GM10266 (cell line): ENCODE data around the gene CDK2AP2.
A peak's percentile ranks its signal among the peaks of the same experiment; 100 is the strongest.
"Not testable (repeated sequence)": the region's sequence is repeated elsewhere in the genome, so short reads cannot be mapped to it uniquely, and the experiment has no call there.

Experiments used
- DNase-seq: peaks from one replicate; pipeline ENCODE4 v3.0.0; 2012; ENCODE audit errors: extremely low spot score
- TF ChIP-seq, protein P1 (sequence below): IDR thresholded peaks from 2 replicates; pipeline ENCODE4 v1.5.1; 2012; ENCODE audit warnings: mild to moderate bottlenecking, low read depth; ENCODE audit not compliant: control insufficient read depth, insufficient read depth; ENCODE audit errors: missing control alignments

The CDK2AP2 gene

DNA sequence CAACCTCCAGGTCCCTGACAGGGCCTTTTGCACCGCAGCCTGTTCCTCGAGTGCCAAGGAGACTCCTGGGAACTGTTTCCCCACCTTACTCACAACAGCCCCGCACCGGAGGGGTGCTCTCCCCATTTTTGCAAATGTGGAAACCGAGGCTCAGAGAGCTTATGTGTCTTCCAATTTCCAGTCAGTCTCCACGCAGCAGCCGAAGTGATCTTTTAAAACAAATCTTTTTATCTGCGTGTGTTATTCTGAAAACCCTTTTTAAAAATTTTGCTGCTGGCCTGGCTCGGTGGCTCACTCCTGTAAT, 38.5 kb downstream of the CDK2AP2 start:
- TF ChIP-seq, protein P1, sequence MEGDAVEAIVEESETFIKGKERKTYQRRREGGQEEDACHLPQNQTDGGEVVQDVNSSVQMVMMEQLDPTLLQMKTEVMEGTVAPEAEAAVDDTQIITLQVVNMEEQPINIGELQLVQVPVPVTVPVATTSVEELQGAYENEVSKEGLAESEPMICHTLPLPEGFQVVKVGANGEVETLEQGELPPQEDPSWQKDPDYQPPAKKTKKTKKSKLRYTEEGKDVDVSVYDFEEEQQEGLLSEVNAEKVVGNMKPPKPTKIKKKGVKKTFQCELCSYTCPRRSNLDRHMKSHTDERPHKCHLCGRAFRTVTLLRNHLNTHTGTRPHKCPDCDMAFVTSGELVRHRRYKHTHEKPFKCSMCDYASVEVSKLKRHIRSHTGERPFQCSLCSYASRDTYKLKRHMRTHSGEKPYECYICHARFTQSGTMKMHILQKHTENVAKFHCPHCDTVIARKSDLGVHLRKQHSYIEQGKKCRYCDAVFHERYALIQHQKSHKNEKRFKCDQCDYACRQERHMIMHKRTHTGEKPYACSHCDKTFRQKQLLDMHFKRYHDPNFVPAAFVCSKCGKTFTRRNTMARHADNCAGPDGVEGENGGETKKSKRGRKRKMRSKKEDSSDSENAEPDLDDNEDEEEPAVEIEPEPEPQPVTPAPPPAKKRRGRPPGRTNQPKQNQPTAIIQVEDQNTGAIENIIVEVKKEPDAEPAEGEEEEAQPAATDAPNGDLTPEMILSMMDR: no peak
- no peak for DNase-seq

DNA sequence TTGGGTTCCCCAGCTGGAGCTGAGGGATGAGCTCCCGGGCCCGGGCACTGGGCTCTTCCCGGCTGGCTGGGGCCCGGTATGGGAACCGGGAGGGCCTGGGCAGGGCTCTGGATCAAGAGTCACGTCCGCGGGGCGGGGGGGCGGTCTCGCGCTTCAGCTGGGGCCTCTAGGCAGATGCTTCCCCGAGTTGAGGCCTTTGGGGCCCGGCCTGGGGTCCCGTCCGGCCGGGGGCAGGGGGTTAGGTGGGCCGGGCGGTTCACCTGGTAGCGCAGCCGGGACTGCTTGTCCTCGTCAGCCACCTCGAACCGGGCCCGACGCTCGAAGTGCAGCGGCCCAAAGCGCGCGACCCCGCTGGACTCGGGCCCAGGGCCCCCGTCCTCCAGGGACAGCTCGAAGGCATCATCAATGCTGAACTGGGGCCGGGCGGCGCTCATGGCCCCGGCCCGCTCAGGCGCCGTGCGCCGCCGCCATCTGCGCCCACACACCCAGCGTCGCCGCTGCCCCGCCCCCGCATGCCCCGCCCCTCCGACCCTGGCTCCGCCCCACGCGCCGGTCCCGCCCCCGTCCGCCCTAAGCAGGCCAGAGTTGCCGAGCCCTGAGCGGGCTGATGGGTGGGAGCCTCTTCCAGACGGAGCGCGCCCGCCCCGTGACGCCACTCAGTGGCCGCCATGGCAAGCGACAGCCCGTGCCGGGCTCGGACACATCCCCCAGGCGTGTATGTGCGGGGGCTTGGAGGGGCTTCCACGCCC, 39.0 kb downstream of the CDK2AP2 start, which contains the start of gene TMEM134:
TMEM134 (minus strand) TSS at position 493 of the 749 bp plus-strand sequence; CDS start at position 434, 59 bp downstream.
- TF ChIP-seq, protein P1: peak; percentile 75
- peak; percentile 98 for DNase-seq

DNA sequence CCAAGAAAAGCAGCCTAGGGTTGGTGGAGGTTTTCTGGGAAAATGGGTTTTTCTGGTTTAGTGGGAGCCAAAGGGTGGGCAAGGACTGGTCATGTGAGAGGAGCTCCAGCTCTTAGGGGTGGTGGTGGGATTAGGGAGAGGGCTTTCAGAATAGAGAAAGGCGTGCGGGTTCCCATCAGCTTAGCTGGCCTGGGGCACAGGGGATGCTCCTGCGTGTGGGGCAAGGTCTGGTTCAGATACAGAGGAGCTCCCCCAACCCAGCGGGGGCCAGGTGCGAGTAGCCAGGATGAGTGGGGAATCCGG, 39.6 kb downstream of the CDK2AP2 start:
- no peak for DNase-seq
- TF ChIP-seq, protein P1: no peak

DNA sequence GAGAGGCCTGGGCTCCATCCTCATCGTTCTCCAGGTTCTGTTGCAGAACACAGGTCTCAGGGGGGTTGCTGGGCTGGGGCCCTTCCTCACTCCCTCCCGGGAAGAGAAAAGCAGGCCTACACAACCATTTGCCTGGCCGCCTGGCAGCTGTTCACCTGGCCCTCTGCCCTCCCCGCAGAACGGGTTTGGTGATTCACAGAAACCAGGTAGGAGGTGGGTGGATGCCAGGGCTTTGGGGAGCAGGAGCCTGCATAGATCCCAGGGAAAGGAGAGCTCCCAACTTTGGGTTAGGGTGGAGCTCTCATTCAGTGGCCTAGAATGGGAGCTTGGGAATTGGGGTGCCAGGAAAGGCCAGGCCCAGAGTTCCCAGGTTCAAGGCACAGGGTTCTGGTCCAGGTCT, 39.9 kb downstream of the CDK2AP2 start:
- DNase-seq: no peak
- TF ChIP-seq, protein P1: no peak

DNA sequence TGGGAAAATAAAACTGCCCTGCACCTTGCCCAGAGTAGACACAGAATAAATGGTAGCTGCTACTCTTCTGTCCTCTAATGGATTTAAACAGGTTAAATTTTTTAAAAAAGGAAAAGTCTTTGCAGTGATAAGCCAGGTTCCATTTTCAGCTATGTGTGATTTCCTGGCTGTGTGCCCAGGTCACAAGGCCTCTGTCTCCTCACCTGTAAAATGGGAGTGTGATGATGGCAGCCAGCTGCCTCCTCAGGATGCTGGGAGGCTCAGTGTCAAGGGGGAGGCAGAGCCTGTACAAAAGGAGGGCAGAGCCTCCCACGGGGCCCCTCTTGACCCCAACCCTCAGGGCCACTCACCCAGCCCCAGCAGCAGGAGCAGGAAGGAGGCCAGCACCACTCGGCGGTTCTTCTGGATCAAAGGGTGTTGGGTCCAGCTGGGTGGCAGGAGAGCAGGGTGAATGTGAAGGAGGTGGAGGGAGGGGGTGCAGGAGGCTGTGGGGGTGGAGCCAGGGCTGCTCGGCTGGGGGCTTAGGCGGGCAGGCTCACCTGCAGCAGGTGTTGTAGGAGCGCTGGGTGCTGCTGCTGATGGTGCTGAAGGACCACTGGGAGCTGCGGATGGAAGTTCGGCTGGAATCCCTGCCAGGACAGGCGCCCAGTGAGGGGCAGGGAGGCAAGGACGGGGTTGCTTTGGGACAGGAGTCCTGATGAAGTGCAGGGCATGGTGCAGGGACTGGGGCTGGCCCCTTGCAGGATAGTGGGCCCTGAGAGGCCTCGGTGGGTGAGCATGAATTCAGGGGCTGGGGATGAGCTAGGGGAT, 40.8 kb downstream of the CDK2AP2 start:
- TF ChIP-seq, protein P1: no peak
- no peak for DNase-seq

DNA sequence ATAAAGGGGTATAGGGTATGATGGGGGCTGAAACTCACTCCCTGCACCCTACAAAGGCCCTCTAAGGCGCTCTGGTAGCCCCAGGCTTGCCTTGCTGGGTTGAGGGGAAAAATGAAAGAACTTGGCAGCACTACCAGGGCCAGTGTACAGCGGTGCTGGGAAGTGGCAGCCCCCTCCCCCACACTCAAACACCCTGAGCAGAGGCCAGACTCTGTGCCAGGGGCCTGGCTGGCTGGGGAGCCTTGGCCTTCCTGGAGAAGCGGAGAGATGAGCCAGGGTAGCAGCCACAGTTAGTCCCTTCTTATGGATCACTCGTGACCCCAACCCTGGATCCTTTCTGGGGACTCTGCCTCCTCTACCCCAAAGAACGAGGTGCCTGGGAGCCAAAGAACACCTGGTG, 41.6 kb downstream of the CDK2AP2 start:
- TF ChIP-seq, protein P1: no peak
- DNase-seq: no peak

DNA sequence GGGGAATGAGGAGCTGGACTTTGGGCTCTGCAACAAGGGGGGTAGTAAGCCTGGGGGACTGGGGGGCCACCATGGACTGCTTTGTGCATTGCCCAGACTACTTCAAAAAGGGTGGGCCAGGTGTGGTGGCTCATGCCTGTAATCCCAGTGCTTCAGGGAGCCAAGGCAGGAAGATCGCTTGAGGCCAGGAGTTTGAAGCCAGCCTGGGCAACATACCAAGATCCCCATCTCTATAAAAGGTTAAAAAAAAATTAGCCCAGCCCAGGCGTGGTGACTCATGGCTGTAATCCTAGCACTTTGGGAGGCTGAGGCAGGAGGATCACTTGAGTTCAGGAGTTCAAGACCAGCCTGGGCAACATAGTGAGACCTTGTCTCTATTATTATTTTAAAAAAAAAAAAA, 42.4 kb downstream of the CDK2AP2 start:
- DNase-seq: not testable (repeated sequence)
